GM12878 (cell line): ENCODE measurements around the gene CREB3. TPM values are rescaled to one million over a fixed set of nuclear protein-coding genes. Genes with fewer than 3 reads are reported as not detected.

ENCODE experiments used
- DPF2 ChIP-seq: fragments of 450-650 bp; IDR thresholded peaks from 2 replicates; pipeline ENCODE4 v1.6.1; 2017; ENCODE audit warnings: mild to moderate bottlenecking
- FOS ChIP-seq: IDR thresholded peaks from 3 replicates; pipeline ENCODE4 v1.6.1; 2011; ENCODE audit warnings: borderline replicate concordance; ENCODE audit not compliant: insufficient read length; ENCODE audit errors: extremely low read depth
- FOXM1 ChIP-seq: IDR thresholded peaks from 2 replicates; pipeline ENCODE4 v1.6.1; 2012; ENCODE audit warnings: low read depth, mild to moderate bottlenecking, inconsistent platforms, low read length, moderate library complexity
- HDAC2 ChIP-seq: fragments of 200-600 bp; sonication (generic); IDR thresholded peaks from 2 replicates; pipeline ENCODE4 v1.6.1; 2017
- IRF4 ChIP-seq: IDR thresholded peaks from 2 replicates; pipeline ENCODE4 v1.6.1; 2011; ENCODE audit warnings: low read depth, low read length
- PML ChIP-seq: IDR thresholded peaks from 2 replicates; pipeline ENCODE4 v1.6.1; 2012; ENCODE audit warnings: low read length, inconsistent platforms
- POLR2A ChIP-seq: IDR thresholded peaks from 2 replicates; pipeline ENCODE4 v1.6.1; 2011; ENCODE audit warnings: low read depth, mild to moderate bottlenecking, low read length
- POLR2AphosphoS5 ChIP-seq: IDR thresholded peaks from 2 replicates; pipeline ENCODE4 v1.6.1; 2011; ENCODE audit warnings: mild to moderate bottlenecking, low read length, inconsistent platforms
- RUNX3 ChIP-seq: IDR thresholded peaks from 2 replicates; pipeline ENCODE4 v1.6.1; 2012; ENCODE audit warnings: low read length, inconsistent platforms
- SRF ChIP-seq, 2 experiments: IDR thresholded peaks; 2 replicates each; pipeline ENCODE4 v1.6.1; 2011; ENCODE audit warnings: low read depth in 2 of 2, low read length in 2 of 2, mild to moderate bottlenecking in 1 of 2, moderate library complexity in 1 of 2
- ZNF207 ChIP-seq: fragments of 450-650 bp; IDR thresholded peaks from 2 replicates; pipeline ENCODE4 v1.6.1; 2014; ENCODE audit warnings: antibody characterized with exemption, mild to moderate bottlenecking, borderline replicate concordance
- polyA plus RNA-seq, 11 experiments: library from polyadenylated mRNA; depleted of rRNA in 4 of 11; unstranded in 6 of 11; stranded (reverse) in 5 of 11; fragments of >200 nt; fragmentation: Nextera tagmentation in 4 of 11; fragmentation: Illumina TruSeq in 1 of 11; extraction: Ambion mirVana in 4 of 11; extraction: Trizol in 1 of 11; gene quantifications; 1 replicate in 1 of 11; 2 replicates in 10 of 11; pipeline versions ENCODE4 v1.2.1 to v1.2.3, GENCODE V29; 2011 to 2016; ENCODE audit warnings: inconsistent platforms in 2 of 11, missing spikeins in 2 of 11, low read depth in 1 of 11
- total RNA-seq, 4 experiments: library from RNA; depleted of rRNA in 3 of 4; stranded (reverse); fragments of >200 nt in 3 of 4; fragmentation: Illumina TruSeq in 1 of 4; extraction: Trizol in 1 of 4; gene quantifications; 2 replicates each; pipeline versions ENCODE4 v1.2.1 to v1.2.3, GENCODE V29; 2013 to 2021
- TF ChIP-seq, protein P1 (sequence below): IDR thresholded peaks from 2 replicates; pipeline ENCODE4 v1.6.1; 2012; ENCODE audit warnings: improper control_type of control experiment, low read depth, low read length; ENCODE audit not compliant: insufficient replicate concordance
- TF ChIP-seq, protein P2 (sequence below): fragments of 450-650 bp; conservative IDR thresholded peaks from 2 replicates; pipeline ENCODE4 v1.6.1; 2017; ENCODE audit warnings: mild to moderate bottlenecking, moderate library complexity
- TF ChIP-seq, protein P3 (sequence below): fragments of 150-350 bp; IDR thresholded peaks from 2 replicates; pipeline ENCODE4 v1.6.1; 2014; ENCODE audit warnings: mild to moderate bottlenecking, low read depth, low read length
- TF ChIP-seq, protein P4 (sequence below): IDR thresholded peaks from 2 replicates; pipeline ENCODE4 v1.6.1; 2011; ENCODE audit warnings: low read depth, low read length, improper control_type of control experiment, borderline replicate concordance
- TF ChIP-seq, protein P5 (sequence below): fragments of 450-650 bp; IDR thresholded peaks from 2 replicates; pipeline ENCODE4 v1.6.1; 2017; ENCODE audit warnings: mild to moderate bottlenecking, moderate library complexity

CREB3 gene
- total and polyA plus RNA-seq, 10 of the 15 experiments (the other 5 are each of a cell fraction or from before 2014, with no cell fraction given): 9.8 to 38.9 (median 19.8) TPM

DNA sequence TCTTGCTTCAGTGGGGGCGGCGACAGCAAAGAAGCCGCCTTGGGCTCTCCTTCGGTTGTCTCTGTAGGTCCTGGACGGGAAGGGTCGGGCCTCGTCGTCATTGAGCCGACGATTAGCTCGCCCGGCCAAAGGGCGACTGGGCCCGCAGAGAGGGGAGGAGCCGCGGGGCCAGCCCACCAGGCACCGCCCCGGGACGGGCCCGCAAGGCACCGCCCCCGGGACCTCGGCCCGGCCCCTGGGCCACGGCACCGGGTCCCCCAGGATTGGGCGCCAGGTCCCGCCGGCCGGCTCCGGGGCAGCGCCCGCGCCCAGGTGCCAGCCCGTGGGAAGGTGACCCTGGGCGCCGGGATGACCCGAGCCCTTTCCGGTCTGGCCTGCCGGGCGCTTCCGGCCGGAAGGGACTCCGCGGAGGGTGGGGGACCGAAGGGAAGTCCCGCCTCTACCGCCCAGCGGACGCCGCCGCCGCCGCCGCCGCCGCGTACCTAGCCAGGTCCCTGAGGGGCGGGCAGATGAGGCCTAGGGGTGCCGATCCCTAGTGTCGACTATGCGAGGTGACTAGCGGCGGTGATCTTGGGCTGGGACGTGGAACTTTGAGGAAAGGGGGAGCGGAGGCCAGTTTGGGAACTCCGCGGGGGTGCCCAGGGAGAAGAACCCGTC, 16.5 kb downstream of the CREB3 start, which contains the start of the genes GBA2 and RGP1 (continued):
- TF ChIP-seq, protein P1, sequence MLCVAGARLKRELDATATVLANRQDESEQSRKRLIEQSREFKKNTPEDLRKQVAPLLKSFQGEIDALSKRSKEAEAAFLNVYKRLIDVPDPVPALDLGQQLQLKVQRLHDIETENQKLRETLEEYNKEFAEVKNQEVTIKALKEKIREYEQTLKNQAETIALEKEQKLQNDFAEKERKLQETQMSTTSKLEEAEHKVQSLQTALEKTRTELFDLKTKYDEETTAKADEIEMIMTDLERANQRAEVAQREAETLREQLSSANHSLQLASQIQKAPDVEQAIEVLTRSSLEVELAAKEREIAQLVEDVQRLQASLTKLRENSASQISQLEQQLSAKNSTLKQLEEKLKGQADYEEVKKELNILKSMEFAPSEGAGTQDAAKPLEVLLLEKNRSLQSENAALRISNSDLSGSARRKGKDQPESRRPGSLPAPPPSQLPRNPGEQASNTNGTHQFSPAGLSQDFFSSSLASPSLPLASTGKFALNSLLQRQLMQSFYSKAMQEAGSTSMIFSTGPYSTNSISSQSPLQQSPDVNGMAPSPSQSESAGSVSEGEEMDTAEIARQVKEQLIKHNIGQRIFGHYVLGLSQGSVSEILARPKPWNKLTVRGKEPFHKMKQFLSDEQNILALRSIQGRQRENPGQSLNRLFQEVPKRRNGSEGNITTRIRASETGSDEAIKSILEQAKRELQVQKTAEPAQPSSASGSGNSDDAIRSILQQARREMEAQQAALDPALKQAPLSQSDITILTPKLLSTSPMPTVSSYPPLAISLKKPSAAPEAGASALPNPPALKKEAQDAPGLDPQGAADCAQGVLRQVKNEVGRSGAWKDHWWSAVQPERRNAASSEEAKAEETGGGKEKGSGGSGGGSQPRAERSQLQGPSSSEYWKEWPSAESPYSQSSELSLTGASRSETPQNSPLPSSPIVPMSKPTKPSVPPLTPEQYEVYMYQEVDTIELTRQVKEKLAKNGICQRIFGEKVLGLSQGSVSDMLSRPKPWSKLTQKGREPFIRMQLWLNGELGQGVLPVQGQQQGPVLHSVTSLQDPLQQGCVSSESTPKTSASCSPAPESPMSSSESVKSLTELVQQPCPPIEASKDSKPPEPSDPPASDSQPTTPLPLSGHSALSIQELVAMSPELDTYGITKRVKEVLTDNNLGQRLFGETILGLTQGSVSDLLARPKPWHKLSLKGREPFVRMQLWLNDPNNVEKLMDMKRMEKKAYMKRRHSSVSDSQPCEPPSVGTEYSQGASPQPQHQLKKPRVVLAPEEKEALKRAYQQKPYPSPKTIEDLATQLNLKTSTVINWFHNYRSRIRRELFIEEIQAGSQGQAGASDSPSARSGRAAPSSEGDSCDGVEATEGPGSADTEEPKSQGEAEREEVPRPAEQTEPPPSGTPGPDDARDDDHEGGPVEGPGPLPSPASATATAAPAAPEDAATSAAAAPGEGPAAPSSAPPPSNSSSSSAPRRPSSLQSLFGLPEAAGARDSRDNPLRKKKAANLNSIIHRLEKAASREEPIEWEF: no peak
- TF ChIP-seq HDAC2 (no peak), FOXM1 (no peak), PML (no peak), ZNF207 (no peak), SRF (IDR thresholded peaks at IDR 0.05; ENCODE audit: low read depth in 2 of 2, low read length in 2 of 2) (0 out of 4 replicates have a peak, but pooled peaks of 1 of the 2 experiments have one; percentile 24), DPF2 (peak; percentile 92), POLR2A (peak; percentile 76), FOS (no peak), RUNX3 (no peak), POLR2AphosphoS5 (0 out of 2 replicates have a peak, but pooled peaks have one; percentile 35), IRF4 (no peak)
- TF ChIP-seq, protein P2, sequence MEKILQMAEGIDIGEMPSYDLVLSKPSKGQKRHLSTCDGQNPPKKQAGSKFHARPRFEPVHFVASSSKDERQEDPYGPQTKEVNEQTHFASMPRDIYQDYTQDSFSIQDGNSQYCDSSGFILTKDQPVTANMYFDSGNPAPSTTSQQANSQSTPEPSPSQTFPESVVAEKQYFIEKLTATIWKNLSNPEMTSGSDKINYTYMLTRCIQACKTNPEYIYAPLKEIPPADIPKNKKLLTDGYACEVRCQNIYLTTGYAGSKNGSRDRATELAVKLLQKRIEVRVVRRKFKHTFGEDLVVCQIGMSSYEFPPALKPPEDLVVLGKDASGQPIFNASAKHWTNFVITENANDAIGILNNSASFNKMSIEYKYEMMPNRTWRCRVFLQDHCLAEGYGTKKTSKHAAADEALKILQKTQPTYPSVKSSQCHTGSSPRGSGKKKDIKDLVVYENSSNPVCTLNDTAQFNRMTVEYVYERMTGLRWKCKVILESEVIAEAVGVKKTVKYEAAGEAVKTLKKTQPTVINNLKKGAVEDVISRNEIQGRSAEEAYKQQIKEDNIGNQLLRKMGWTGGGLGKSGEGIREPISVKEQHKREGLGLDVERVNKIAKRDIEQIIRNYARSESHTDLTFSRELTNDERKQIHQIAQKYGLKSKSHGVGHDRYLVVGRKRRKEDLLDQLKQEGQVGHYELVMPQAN: peak; percentile 84
- TF ChIP-seq, protein P3, sequence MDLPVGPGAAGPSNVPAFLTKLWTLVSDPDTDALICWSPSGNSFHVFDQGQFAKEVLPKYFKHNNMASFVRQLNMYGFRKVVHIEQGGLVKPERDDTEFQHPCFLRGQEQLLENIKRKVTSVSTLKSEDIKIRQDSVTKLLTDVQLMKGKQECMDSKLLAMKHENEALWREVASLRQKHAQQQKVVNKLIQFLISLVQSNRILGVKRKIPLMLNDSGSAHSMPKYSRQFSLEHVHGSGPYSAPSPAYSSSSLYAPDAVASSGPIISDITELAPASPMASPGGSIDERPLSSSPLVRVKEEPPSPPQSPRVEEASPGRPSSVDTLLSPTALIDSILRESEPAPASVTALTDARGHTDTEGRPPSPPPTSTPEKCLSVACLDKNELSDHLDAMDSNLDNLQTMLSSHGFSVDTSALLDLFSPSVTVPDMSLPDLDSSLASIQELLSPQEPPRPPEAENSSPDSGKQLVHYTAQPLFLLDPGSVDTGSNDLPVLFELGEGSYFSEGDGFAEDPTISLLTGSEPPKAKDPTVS: no peak
- TF ChIP-seq, protein P4, sequence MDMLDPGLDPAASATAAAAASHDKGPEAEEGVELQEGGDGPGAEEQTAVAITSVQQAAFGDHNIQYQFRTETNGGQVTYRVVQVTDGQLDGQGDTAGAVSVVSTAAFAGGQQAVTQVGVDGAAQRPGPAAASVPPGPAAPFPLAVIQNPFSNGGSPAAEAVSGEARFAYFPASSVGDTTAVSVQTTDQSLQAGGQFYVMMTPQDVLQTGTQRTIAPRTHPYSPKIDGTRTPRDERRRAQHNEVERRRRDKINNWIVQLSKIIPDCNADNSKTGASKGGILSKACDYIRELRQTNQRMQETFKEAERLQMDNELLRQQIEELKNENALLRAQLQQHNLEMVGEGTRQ: no peak
- TF ChIP-seq, protein P5, sequence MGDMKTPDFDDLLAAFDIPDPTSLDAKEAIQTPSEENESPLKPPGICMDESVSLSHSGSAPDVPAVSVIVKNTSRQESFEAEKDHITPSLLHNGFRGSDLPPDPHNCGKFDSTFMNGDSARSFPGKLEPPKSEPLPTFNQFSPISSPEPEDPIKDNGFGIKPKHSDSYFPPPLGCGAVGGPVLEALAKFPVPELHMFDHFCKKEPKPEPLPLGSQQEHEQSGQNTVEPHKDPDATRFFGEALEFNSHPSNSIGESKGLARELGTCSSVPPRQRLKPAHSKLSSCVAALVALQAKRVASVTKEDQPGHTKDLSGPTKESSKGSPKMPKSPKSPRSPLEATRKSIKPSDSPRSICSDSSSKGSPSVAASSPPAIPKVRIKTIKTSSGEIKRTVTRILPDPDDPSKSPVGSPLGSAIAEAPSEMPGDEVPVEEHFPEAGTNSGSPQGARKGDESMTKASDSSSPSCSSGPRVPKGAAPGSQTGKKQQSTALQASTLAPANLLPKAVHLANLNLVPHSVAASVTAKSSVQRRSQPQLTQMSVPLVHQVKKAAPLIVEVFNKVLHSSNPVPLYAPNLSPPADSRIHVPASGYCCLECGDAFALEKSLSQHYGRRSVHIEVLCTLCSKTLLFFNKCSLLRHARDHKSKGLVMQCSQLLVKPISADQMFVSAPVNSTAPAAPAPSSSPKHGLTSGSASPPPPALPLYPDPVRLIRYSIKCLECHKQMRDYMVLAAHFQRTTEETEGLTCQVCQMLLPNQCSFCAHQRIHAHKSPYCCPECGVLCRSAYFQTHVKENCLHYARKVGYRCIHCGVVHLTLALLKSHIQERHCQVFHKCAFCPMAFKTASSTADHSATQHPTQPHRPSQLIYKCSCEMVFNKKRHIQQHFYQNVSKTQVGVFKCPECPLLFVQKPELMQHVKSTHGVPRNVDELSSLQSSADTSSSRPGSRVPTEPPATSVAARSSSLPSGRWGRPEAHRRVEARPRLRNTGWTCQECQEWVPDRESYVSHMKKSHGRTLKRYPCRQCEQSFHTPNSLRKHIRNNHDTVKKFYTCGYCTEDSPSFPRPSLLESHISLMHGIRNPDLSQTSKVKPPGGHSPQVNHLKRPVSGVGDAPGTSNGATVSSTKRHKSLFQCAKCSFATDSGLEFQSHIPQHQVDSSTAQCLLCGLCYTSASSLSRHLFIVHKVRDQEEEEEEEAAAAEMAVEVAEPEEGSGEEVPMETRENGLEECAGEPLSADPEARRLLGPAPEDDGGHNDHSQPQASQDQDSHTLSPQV: 0 out of 2 replicates have a peak, but pooled peaks have one; percentile 57
